ENCODE results near the gene DNAJC4. TPM values are rescaled to one million over a fixed set of nuclear protein-coding genes. Genes with fewer than 3 reads are reported as not detected.
A peak's percentile ranks its signal among the peaks of the same experiment; 100 is the strongest.

DNAJC4 gene
- total RNA-seq, 1 experiment from 2014 or later, result 24.2 TPM

- Histone ChIP-seq H4K91ac (ENCODE audit: insufficient read length, low read depth, low read length) (no peak overlapping the region), H2AFZ (ENCODE audit: low read length) (no peak overlapping the region), H4K5ac (ENCODE audit: insufficient read length, low read depth, low read length) (no peak overlapping the region), H3T11ph (ENCODE audit: low read length) (no peak overlapping the region), H2BK120ac (ENCODE audit: low read depth, low read length, poor library complexity, severe bottlenecking) (no peak overlapping the region), H2BK20ac (ENCODE audit: low read depth, low read length, poor library complexity, severe bottlenecking) (no peak overlapping the region), H2BK12ac (ENCODE audit: insufficient read length, low read depth, low read length) (no peak overlapping the region), H3K79me1 (ENCODE audit: insufficient read depth, low read depth, low read length, poor library complexity, severe bottlenecking) (peaks cover 3% of the 10 kb centered on the region), H3K4me1 (ENCODE audit: insufficient read depth, low read length) (peaks cover 9% of the 10 kb centered on the region; the same call in 1 of the 2 replicates), H2BK15ac (ENCODE audit: low read depth, low read length) (no peak overlapping the region), H3K9ac (ENCODE audit: extremely low read depth, insufficient read length, low read length) (peak overlapping the region; percentile 33), H3K18ac (ENCODE audit: insufficient read length, low read depth, low read length) (no peak overlapping the region), H3K4ac (ENCODE audit: low read depth, low read length) (no peak overlapping the region), H3K27me3 (ENCODE audit: insufficient read depth, low read length) (no peaks in the 10 kb centered on the region), H2AK5ac (ENCODE audit: insufficient read length, low read length) (no peak overlapping the region), H3K23ac (ENCODE audit: insufficient read length, low read depth, low read length) (no peak overlapping the region), H3K27ac (ENCODE audit: insufficient read length, low read depth, low read length) (no peak overlapping the region), H3K4me2 (ENCODE audit: insufficient read depth, insufficient read length, low read length) (peak overlapping the region; percentile 76), H4K20me1 (ENCODE audit: control insufficient read depth, insufficient read depth, insufficient read length) (no peaks in the 10 kb centered on the region), H2BK5ac (ENCODE audit: insufficient read length, low read length) (no peak overlapping the region), H3K23me2 (ENCODE audit: insufficient read length, low read depth, low read length, poor library complexity, severe bottlenecking) (peaks cover 21% of the 10 kb centered on the region), H3K14ac (ENCODE audit: insufficient read depth, low read length) (peak overlapping the region; percentile 24; the same call in 1 of the 2 replicates), H3K79me2 (ENCODE audit: insufficient read depth, low read length) (no peaks in the 10 kb centered on the region; the same call in 1 of the 2 replicates), H3K9me3 (ENCODE audit: control insufficient read depth, low read depth, low read length) (no peaks in the 10 kb centered on the region), H3K56ac (ENCODE audit: insufficient read length, low read depth, low read length) (no peak overlapping the region), H4K8ac (replicated peaks; ENCODE audit: insufficient read length, low read depth, low read length) (no peak overlapping the region)
- Mint-ChIP-seq H3K36me3 (ENCODE audit: insufficient read depth in 1 of 3, low read depth in 3 of 3) (peaks cover 12 to 28% (median 24%) of the 10 kb centered on the region in 3 experiments; a peak in 6 of 7 replicates), H3K4me1 (peaks cover 34 to 44% of the 10 kb centered on the region in 2 experiments), H3K9me3 (no peaks in the 10 kb centered on the region; a peak in 1 of 5 replicates), H3K27me3 (ENCODE audit: low read depth) (no peaks in the 10 kb centered on the region), H3K27ac (peak overlapping the region in 2 of 3 experiments; percentile 88 to 95; a peak in 2 of 7 replicates), H3K4me3 (peak overlapping the region; percentile 85 to 98)
- WGBS (ENCODE audit: extremely low coverage, insufficient read length, low lambda C conversion rate), result no CpG with 5 or more reads among the region's 18 CpGs
- TF ChIP-seq CTCF (conservative IDR thresholded peaks at IDR 0.05), result no peak
- no peak for DNase-seq
Measured at GRCh38 chr11:64251753-64252002, 21.3 kb downstream of the DNAJC4 start.

Data from H9 (cell line).